GM23338 (cell line): ENCODE data around the gene TCP11X2. TPM values are rescaled to one million over a fixed set of nuclear protein-coding genes. Genes with fewer than 3 reads are reported as not detected.

Experiments
- ATAC-seq: fragments of 200-7000 bp; cut with Tn5 transposase; 3 replicates; pipeline ENCODE4 v1.9.1; 2020
- DNase-seq: peaks from one replicate; pipeline ENCODE4 v3.0.0-alpha.2; 2015; ENCODE audit warnings: low spot score
- H2AFZ ChIP-seq: fragments of 200-600 bp; sonication (generic); 2 replicates; pipeline ENCODE4 v1.8.0; 2016; ENCODE audit warnings: antibody characterized with exemption, mild to moderate bottlenecking, moderate library complexity
- H3F3A ChIP-seq: fragments of 200-600 bp; sonication (generic); replicated peaks from 2 replicates; pipeline ENCODE4 v1.8.0; 2017; ENCODE audit warnings: antibody characterized with exemption, mixed run types, low read depth
- H3K27ac ChIP-seq: fragments of 200-600 bp; sonication (generic); 2 replicates; pipeline ENCODE4 v1.6.1; 2016; ENCODE audit warnings: low read depth
- H3K27me3 ChIP-seq: fragments of 200-600 bp; sonication (generic); 2 replicates; pipeline ENCODE4 v1.8.0; 2016; ENCODE audit warnings: mild to moderate bottlenecking, mixed run types, moderate library complexity; ENCODE audit not compliant: insufficient read depth
- H3K36me3 ChIP-seq: fragments of 200-600 bp; sonication (generic); 2 replicates; pipeline ENCODE4 v1.8.0; 2016; ENCODE audit warnings: mild to moderate bottlenecking; ENCODE audit not compliant: insufficient read depth
- H3K4me1 ChIP-seq: fragments of 200-600 bp; sonication (generic); 2 replicates; pipeline ENCODE4 v1.8.0; 2016; ENCODE audit warnings: mild to moderate bottlenecking, moderate library complexity; ENCODE audit not compliant: insufficient read depth
- H3K4me2 ChIP-seq: fragments of 200-600 bp; sonication (generic); 2 replicates; pipeline ENCODE4 v1.7.1; 2017; ENCODE audit warnings: mixed run types
- H3K4me3 ChIP-seq: fragments of 200-600 bp; sonication (generic); 2 replicates; pipeline ENCODE4 v1.6.1; 2016; ENCODE audit warnings: mixed run types
- H3K79me2 ChIP-seq: fragments of 200-600 bp; sonication (generic); replicated peaks from 2 replicates; pipeline ENCODE4 v1.8.0; 2017; ENCODE audit warnings: mild to moderate bottlenecking; ENCODE audit not compliant: insufficient read depth
- H3K9me2 ChIP-seq: fragments of 200-600 bp; sonication (generic); 2 replicates; pipeline ENCODE4 v1.8.0; 2017; ENCODE audit not compliant: insufficient read depth
- H4K20me1 ChIP-seq: fragments of 200-600 bp; sonication (generic); replicated peaks from 2 replicates; pipeline ENCODE4 v1.8.0; 2017; ENCODE audit warnings: mild to moderate bottlenecking; ENCODE audit not compliant: insufficient read depth
- H3K27ac Mint-ChIP-seq: 2 replicates; pipeline ENCODE4 v1.8.0; 2020; ENCODE audit warnings: inconsistent platforms, mild to moderate bottlenecking, moderate library complexity, mixed read lengths
- H3K27me3 Mint-ChIP-seq: 3 replicates; pipeline ENCODE4 v1.8.0; 2022; ENCODE audit warnings: low read depth, mild to moderate bottlenecking, moderate library complexity, mixed read lengths, inconsistent platforms; ENCODE audit not compliant: insufficient read depth, poor library complexity
- H3K36me3 Mint-ChIP-seq: 3 replicates; pipeline ENCODE4 v1.8.0; 2021; ENCODE audit warnings: low read depth, mild to moderate bottlenecking, inconsistent platforms, moderate library complexity, mixed read lengths
- H3K4me1 Mint-ChIP-seq: 3 replicates; pipeline ENCODE4 v1.8.0; 2020; ENCODE audit warnings: mild to moderate bottlenecking, inconsistent platforms, mixed read lengths
- H3K4me3 Mint-ChIP-seq: 3 replicates; pipeline ENCODE4 v1.8.0; 2021; ENCODE audit warnings: moderate library complexity, mild to moderate bottlenecking, inconsistent platforms, mixed read lengths
- H3K9me3 Mint-ChIP-seq: 3 replicates; pipeline ENCODE4 v1.8.0; 2020; ENCODE audit warnings: moderate library complexity, mild to moderate bottlenecking, inconsistent platforms, mixed read lengths
- CREB1 ChIP-seq: fragments of 250-450 bp; sonication (Bioruptor Pico); IDR thresholded peaks from 2 replicates; pipeline ENCODE4 v1.5.0; 2020; ENCODE audit warnings: low read depth, mild to moderate bottlenecking, moderate library complexity
- EZH2 ChIP-seq: fragments of 200-600 bp; sonication (generic); IDR thresholded peaks from one replicate; pipeline ENCODE4 v1.8.0; 2017; ENCODE audit warnings: antibody characterized with exemption, mild to moderate bottlenecking, low read depth; ENCODE audit not compliant: unreplicated experiment
- EZH2phosphoT487 ChIP-seq: fragments of 200-600 bp; sonication (generic); IDR thresholded peaks from one replicate; pipeline ENCODE4 v1.8.1; 2018; ENCODE audit warnings: antibody characterized with exemption; ENCODE audit not compliant: unreplicated experiment
- NANOG ChIP-seq: IDR thresholded peaks from 2 replicates; pipeline ENCODE4 v1.6.1; 2016; ENCODE audit warnings: antibody characterized with exemption, borderline replicate concordance
- POLR2AphosphoS5 ChIP-seq: IDR thresholded peaks from 2 replicates; pipeline ENCODE4 v1.6.1; 2016; ENCODE audit warnings: antibody characterized with exemption, low read depth
- REST ChIP-seq: IDR thresholded peaks from one replicate; pipeline ENCODE4 v1.6.1; 2018; ENCODE audit warnings: antibody characterized with exemption; ENCODE audit not compliant: unreplicated experiment
- STAT1 ChIP-seq: IDR thresholded peaks from one replicate; pipeline ENCODE4 v1.6.1; 2016; ENCODE audit warnings: antibody characterized with exemption; ENCODE audit not compliant: unreplicated experiment
- ZNF331 ChIP-seq: fragments of 250-450 bp; sonication (Bioruptor Pico); IDR thresholded peaks from 2 replicates; pipeline ENCODE4 v1.5.0; 2020; ENCODE audit warnings: low read depth, mild to moderate bottlenecking, moderate library complexity
- polyA plus RNA-seq: library from polyadenylated mRNA; unstranded; fragments of >200 nt; fragmentation: Nextera tagmentation; extraction: Ambion mirVana; gene quantifications from 2 replicates; pipeline ENCODE4 v1.2.1, GENCODE V29; 2016
- total RNA-seq: library from RNA; depleted of rRNA; stranded (reverse); fragments of >200 nt; shearing (Covaris generic); gene quantifications from 2 replicates; pipeline ENCODE4 v1.2.3, GENCODE V29; 2014
- TF ChIP-seq, protein P1 (sequence below): fragments of 250-450 bp; sonication (Bioruptor Pico); IDR thresholded peaks from 2 replicates; pipeline ENCODE4 v1.5.0; 2020; ENCODE audit warnings: mild to moderate bottlenecking, moderate library complexity
- TF ChIP-seq, protein P2 (sequence below): IDR thresholded peaks from 2 replicates; pipeline ENCODE4 v1.6.1; 2016; ENCODE audit warnings: antibody characterized with exemption

TCP11X2 gene
- total and polyA plus RNA-seq, 2 experiments from 2014 or later, result 0.81 to 1.6 TPM

DNA sequence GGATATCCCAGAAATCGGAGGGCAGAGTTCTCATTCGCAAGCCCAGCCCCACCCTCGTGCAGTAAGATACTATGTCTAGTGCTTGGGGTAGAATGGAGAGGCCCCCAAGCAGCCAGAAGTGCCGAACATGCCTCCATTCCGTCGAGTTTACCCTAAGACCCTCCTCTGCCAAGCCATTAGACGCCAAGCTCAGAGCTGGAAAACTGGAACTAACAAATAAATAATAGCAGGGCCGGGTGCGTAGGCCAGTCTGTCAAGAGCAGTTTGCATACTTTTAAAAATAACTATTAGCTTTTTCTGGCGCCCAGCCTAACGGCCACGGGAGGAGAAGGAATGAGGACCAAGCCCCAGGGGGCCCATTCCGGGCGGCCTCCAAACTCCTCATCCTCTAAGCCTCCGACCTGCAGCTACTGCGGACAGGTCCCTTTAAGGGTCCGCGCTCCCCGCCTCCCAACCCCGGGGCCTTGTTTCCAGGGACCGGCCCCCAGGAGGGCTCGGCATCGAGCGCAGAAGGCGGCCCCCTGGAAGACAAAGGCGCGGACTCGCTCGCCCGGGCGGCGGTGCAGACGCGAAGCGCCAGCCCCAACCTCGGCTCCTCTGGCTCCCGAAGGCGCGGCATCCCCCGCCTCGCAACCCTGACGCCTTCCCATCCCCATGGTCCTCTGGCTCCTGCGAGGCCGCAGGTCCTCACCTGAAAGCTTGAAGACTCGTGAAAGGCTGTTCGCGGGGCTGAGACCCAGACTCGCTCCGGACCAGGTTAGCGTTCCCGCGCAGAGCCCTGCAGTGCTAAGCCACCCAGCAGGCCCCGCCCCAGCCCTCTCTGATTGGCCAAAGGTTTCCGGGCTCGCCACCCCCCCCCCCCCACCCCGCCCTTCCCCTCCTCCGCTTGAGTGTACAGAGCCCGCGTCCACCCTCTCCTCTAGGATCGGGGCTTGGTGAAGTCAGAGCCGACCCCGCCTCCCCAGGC, 44.6 kb upstream of the TCP11X2 start, which contains the start of gene TMSB15A (continued):
- TF ChIP-seq, protein P1, sequence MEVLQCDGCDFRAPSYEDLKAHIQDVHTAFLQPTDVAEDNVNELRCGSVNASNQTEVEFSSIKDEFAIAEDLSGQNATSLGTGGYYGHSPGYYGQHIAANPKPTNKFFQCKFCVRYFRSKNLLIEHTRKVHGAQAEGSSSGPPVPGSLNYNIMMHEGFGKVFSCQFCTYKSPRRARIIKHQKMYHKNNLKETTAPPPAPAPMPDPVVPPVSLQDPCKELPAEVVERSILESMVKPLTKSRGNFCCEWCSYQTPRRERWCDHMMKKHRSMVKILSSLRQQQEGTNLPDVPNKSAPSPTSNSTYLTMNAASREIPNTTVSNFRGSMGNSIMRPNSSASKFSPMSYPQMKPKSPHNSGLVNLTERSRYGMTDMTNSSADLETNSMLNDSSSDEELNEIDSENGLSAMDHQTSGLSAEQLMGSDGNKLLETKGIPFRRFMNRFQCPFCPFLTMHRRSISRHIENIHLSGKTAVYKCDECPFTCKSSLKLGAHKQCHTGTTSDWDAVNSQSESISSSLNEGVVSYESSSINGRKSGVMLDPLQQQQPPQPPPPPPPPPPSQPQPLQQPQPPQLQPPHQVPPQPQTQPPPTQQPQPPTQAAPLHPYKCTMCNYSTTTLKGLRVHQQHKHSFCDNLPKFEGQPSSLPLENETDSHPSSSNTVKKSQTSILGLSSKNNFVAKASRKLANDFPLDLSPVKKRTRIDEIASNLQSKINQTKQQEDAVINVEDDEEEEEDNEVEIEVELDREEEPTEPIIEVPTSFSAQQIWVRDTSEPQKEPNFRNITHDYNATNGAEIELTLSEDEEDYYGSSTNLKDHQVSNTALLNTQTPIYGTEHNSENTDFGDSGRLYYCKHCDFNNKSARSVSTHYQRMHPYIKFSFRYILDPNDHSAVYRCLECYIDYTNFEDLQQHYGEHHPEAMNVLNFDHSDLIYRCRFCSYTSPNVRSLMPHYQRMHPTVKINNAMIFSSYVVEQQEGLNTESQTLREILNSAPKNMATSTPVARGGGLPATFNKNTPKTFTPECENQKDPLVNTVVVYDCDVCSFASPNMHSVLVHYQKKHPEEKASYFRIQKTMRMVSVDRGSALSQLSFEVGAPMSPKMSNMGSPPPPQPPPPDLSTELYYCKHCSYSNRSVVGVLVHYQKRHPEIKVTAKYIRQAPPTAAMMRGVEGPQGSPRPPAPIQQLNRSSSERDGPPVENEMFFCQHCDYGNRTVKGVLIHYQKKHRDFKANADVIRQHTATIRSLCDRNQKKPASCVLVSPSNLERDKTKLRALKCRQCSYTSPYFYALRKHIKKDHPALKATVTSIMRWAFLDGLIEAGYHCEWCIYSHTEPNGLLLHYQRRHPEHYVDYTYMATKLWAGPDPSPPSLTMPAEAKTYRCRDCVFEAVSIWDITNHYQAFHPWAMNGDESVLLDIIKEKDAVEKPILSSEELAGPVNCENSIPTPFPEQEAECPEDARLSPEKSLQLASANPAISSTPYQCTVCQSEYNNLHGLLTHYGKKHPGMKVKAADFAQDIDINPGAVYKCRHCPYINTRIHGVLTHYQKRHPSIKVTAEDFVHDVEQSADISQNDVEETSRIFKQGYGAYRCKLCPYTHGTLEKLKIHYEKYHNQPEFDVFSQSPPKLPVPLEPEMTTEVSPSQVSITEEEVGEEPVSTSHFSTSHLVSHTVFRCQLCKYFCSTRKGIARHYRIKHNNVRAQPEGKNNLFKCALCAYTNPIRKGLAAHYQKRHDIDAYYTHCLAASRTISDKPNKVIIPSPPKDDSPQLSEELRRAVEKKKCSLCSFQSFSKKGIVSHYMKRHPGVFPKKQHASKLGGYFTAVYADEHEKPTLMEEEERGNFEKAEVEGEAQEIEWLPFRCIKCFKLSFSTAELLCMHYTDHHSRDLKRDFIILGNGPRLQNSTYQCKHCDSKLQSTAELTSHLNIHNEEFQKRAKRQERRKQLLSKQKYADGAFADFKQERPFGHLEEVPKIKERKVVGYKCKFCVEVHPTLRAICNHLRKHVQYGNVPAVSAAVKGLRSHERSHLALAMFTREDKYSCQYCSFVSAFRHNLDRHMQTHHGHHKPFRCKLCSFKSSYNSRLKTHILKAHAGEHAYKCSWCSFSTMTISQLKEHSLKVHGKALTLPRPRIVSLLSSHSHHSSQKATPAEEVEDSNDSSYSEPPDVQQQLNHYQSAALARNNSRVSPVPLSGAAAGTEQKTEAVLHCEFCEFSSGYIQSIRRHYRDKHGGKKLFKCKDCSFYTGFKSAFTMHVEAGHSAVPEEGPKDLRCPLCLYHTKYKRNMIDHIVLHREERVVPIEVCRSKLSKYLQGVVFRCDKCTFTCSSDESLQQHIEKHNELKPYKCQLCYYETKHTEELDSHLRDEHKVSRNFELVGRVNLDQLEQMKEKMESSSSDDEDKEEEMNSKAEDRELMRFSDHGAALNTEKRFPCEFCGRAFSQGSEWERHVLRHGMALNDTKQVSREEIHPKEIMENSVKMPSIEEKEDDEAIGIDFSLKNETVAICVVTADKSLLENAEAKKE (CRISPR knock-in tag), result no peak
- TF ChIP-seq EZH2 (no peak), POLR2AphosphoS5 (peak; percentile 73), CREB1 (CRISPR knock-in tag) (no peak)

- no peaks in the 10 kb centered on the region; the same call in 1 of the 2 replicates for H3K4me1 ChIP-seq
- H3K9me2 ChIP-seq, result no peaks in the 10 kb centered on the region
- H3K27me3 ChIP-seq, result peaks cover 7% of the 10 kb centered on the region; the same call in 1 of the 2 replicates
- H3F3A ChIP-seq, result no peaks in the 10 kb centered on the region
- no peak for ATAC-seq
- no peaks in the 10 kb centered on the region for H3K36me3 ChIP-seq
- no peaks in the 10 kb centered on the region for H4K20me1 ChIP-seq
- Mint-ChIP-seq H3K4me3 (no peak overlapping the region), H3K27ac (no peak overlapping the region), H3K27me3 (no peaks in the 10 kb centered on the region), H3K4me1 (peaks cover 12% of the 10 kb centered on the region; the same call in 2 of the 3 replicates), H3K36me3 (peaks cover 23% of the 10 kb centered on the region), H3K9me3 (no peaks in the 10 kb centered on the region)
- H2AFZ ChIP-seq, result no peak overlapping the region
- no peak for DNase-seq
- H3K79me2 ChIP-seq, result no peaks in the 10 kb centered on the region
- no peak overlapping the region for H3K4me2 ChIP-seq
- no peak overlapping the region for H3K4me3 ChIP-seq
- no peak overlapping the region for H3K27ac ChIP-seq
- TF ChIP-seq ZNF331 (CRISPR knock-in tag) (no peak), REST (no peak), EZH2 (no peak), STAT1 (no peak), EZH2phosphoT487 (no peak), NANOG (no peak)
- TF ChIP-seq, protein P2, sequence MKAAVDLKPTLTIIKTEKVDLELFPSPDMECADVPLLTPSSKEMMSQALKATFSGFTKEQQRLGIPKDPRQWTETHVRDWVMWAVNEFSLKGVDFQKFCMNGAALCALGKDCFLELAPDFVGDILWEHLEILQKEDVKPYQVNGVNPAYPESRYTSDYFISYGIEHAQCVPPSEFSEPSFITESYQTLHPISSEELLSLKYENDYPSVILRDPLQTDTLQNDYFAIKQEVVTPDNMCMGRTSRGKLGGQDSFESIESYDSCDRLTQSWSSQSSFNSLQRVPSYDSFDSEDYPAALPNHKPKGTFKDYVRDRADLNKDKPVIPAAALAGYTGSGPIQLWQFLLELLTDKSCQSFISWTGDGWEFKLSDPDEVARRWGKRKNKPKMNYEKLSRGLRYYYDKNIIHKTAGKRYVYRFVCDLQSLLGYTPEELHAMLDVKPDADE, result no peak
These were observed 42.9 kb upstream of the TCP11X2 start for GRCh38 chrX:102514536-102514935.
